K562 (cell line): ENCODE measurements around the gene WBP1. TPM values are rescaled to one million over a fixed set of nuclear protein-coding genes. Genes with fewer than 3 reads are reported as not detected.
A peak's percentile ranks its signal among the peaks of the same experiment; 100 is the strongest.

Experiments used
- ATAC-seq: fragments of 200-7000 bp; cut with Tn5 transposase; 3 replicates; pipeline ENCODE4 v1.9.1; 2020; ENCODE audit warnings: moderate library complexity
- BruUV-seq: library from RNA; stranded (reverse); fragments of 400-500 nt; replicated peaks from 2 replicates; lab custom pipeline; 2021; lab: Mats Ljungman, UMichigan
- CTCF ChIA-PET: fragments of 300-600 bp; formaldehyde crosslinking; extraction: SDS; loops from one replicate; lab custom pipeline; 2021; ENCODE audit warnings: low intra/inter-chr PET ratio; lab: Yijun Ruan, JAX
- POLR2A ChIA-PET: fragments of 300-600, 350-650 bp; sonication (Branson Sonifier 250); formaldehyde crosslinking; extraction: SDS; loops from one replicate; lab custom pipeline; 2021; ENCODE audit warnings: antibody characterized with exemption, inconsistent platforms; lab: Yijun Ruan, JAX
- DNase-seq, 4 experiments: peaks; one replicate each; pipeline versions ENCODE4 v3.0.0 to v3.0.0-alpha.2; 2011 to 2018; ENCODE audit warnings: low spot score in 3 of 4, mixed read lengths in 3 of 4; ENCODE audit errors: extremely low read depth in 1 of 4
- FAIRE-seq: peaks from 2 replicates; lab custom pipeline; 2011; peaks lifted over from hg19 to GRCh38; lab: Jason Lieb, UNC
- H2AFZ ChIP-seq: 2 replicates; pipeline ENCODE4 v1.6.0; 2011; ENCODE audit warnings: low read depth, low read length, control low read depth, inconsistent platforms
- H3K27ac ChIP-seq: fragments of 200-600 bp; 3 replicates; pipeline ENCODE4 v1.8.0; 2011; ENCODE audit warnings: low read depth, mild to moderate bottlenecking, control low read depth, inconsistent platforms, low read length, moderate library complexity, mixed read lengths; ENCODE audit errors: extremely low read depth
- H3K27me3 ChIP-seq, 2 experiments: fragments of 300-600 bp in 1 of 2; 2 replicates in 1 of 2; 3 replicates in 1 of 2; pipeline versions ENCODE4 v1.6.0 to v1.8.0; 2011; ENCODE audit warnings: inconsistent platforms in 2 of 2, low read length in 2 of 2, mild to moderate bottlenecking in 1 of 2, mixed read lengths in 1 of 2, moderate library complexity in 1 of 2; ENCODE audit not compliant: control insufficient read depth in 2 of 2, insufficient read depth in 2 of 2
- H3K36me3 ChIP-seq: fragments of 300-600 bp; 3 replicates; pipeline ENCODE4 v1.8.0; 2011; ENCODE audit warnings: mild to moderate bottlenecking, low read length, inconsistent platforms; ENCODE audit not compliant: control insufficient read depth, insufficient read depth
- H3K4me1 ChIP-seq, 2 experiments: fragments of 200-600 bp in 1 of 2; replicated peaks in 1 of 2; 2 replicates in 1 of 2; 3 replicates in 1 of 2; pipeline versions ENCODE4 v1.5.1 to v1.8.0; 2011; ENCODE audit warnings: inconsistent platforms in 2 of 2, low read length in 2 of 2, mild to moderate bottlenecking in 1 of 2, mixed read lengths in 1 of 2, moderate library complexity in 1 of 2; ENCODE audit not compliant: control insufficient read depth in 2 of 2, insufficient read depth in 2 of 2
- H3K4me2 ChIP-seq: 2 replicates; pipeline ENCODE4 v1.6.1; 2011; ENCODE audit warnings: low read length, control low read depth, inconsistent platforms, mixed read lengths; ENCODE audit not compliant: insufficient read depth
- H3K4me3 ChIP-seq: fragments of 200-600 bp; sonication (generic), shearing (Covaris generic); 2 replicates; pipeline ENCODE4 v1.5.1; 2016; ENCODE audit warnings: control low read depth, inconsistent platforms
- H3K79me2 ChIP-seq: fragments of 200-600 bp; 3 replicates; pipeline ENCODE4 v1.8.0; 2011; ENCODE audit warnings: low read length, inconsistent platforms; ENCODE audit not compliant: control insufficient read depth, insufficient read depth
- H3K9ac ChIP-seq, 2 experiments: 2 replicates each; pipeline versions ENCODE4 v1.6.0 to v1.6.1; 2011; ENCODE audit warnings: low read depth in 2 of 2, low read length in 2 of 2, control low read depth in 1 of 2, inconsistent platforms in 1 of 2, mild to moderate bottlenecking in 1 of 2, mixed read lengths in 1 of 2; ENCODE audit not compliant: insufficient read depth in 1 of 2
- H3K9me1 ChIP-seq: one replicate; pipeline ENCODE4 v1.6.0; 2011; ENCODE audit warnings: inconsistent platforms, mild to moderate bottlenecking, low read length, moderate library complexity; ENCODE audit not compliant: control insufficient read depth, insufficient read depth
- H3K9me3 ChIP-seq: replicated peaks from 2 replicates; pipeline ENCODE4 v1.5.1; 2011; ENCODE audit warnings: low read depth, low read length, inconsistent platforms; ENCODE audit not compliant: control insufficient read depth, insufficient read depth
- H4K20me1 ChIP-seq: replicated peaks from 2 replicates; pipeline ENCODE4 v1.6.1; 2011; ENCODE audit warnings: low read length, inconsistent platforms, mixed read lengths; ENCODE audit not compliant: control insufficient read depth, insufficient read depth
- FOSL1 ChIP-seq: fragments of 200-800 bp; sonication (Bioruptor generic); conservative IDR thresholded peaks from 2 replicates; pipeline ENCODE4 v1.6.1; 2016; ENCODE audit warnings: missing genetic modification characterization, missing compliant biosample characterization
- GTF2A2 ChIP-seq: IDR thresholded peaks from 2 replicates; pipeline ENCODE4 v1.6.1; 2016; ENCODE audit warnings: mild to moderate bottlenecking, missing genetic modification characterization, missing compliant biosample characterization
- RAD21 ChIP-seq, 2 experiments: fragments of 250-450 bp in 1 of 2; fragments of 450-650 bp in 1 of 2; sonication (Bioruptor Pico) in 1 of 2; formaldehyde crosslinking in 1 of 2; IDR thresholded peaks in 1 of 2; conservative IDR thresholded peaks in 1 of 2; 2 replicates each; pipeline versions ENCODE4 v1.4.0 to v1.8.0; 2020 to 2022; ENCODE audit warnings: mild to moderate bottlenecking in 2 of 2, moderate library complexity in 1 of 2
- RNF219 ChIP-seq: fragments of 250-450 bp; sonication (Bioruptor Pico); IDR thresholded peaks from 2 replicates; pipeline ENCODE4 v1.5.0; 2022; ENCODE audit warnings: mild to moderate bottlenecking
- WHSC1 ChIP-seq: IDR thresholded peaks from one replicate; pipeline ENCODE4 v1.6.1; 2012; ENCODE audit warnings: low read length, control low read depth, inconsistent platforms
- ZBTB33 ChIP-seq: sonication (generic); formaldehyde crosslinking; IDR thresholded peaks from 2 replicates; pipeline ENCODE4 v1.8.1; 2023; ENCODE audit warnings: mild to moderate bottlenecking, missing genetic modification reagents
- WGBS: fragments of 100-300 bp; shearing (Covaris generic); methylation state at CpG from one replicate; pipeline ENCODE4 v1.1.6; 2016; ENCODE audit warnings: low coverage, mixed read lengths; ENCODE audit not compliant: insufficient coverage; ENCODE audit errors: missing lambda C conversion rate; 5-methylcytosine and 5-hydroxymethylcytosine counted together
- in situ Hi-C: fragments of 300-500 bp; cut with MboI; formaldehyde crosslinking; loops from 4 replicates; pipeline ENCODE4 v1.15.0; 2018; ENCODE audit warnings: inconsistent platforms, mixed read lengths
- intact Hi-C: fragments of 100-400 bp; cut with micrococcal nuclease; formaldehyde crosslinking; loops from 2 replicates; pipeline ENCODE4 v1.14.2; 2022
- polyA plus RNA-seq, 8 experiments: library from polyadenylated mRNA; depleted of rRNA in 4 of 8; stranded (reverse) in 5 of 8; unstranded in 3 of 8; fragments of >200 nt; fragmentation: Nextera tagmentation in 2 of 8; fragmentation: Illumina TruSeq in 1 of 8; extraction: Ambion mirVana in 2 of 8; extraction: Trizol in 1 of 8; gene quantifications; 2 replicates each; pipeline versions ENCODE4 v1.2.1 to v1.2.3, GENCODE V29; 2011 to 2014; ENCODE audit warnings: inconsistent platforms in 1 of 8, missing spikeins in 1 of 8
- total RNA-seq, 7 experiments: library from RNA; depleted of rRNA in 6 of 7; stranded (reverse); fragments of >200 nt in 6 of 7; fragmentation: Illumina TruSeq in 2 of 7; extraction: Trizol in 2 of 7; gene quantifications; 2 replicates each; pipeline versions ENCODE4 v1.2.1 to v1.2.3, GENCODE V29; 2011 to 2021; ENCODE audit warnings: low replicate concordance in 1 of 7

Gene WBP1
- total and polyA plus RNA-seq, 9 of the 15 experiments (the other 6 are each of a cell fraction or from before 2014, with no cell fraction given) = 1.9 to 27.7 (median 14.2) TPM

DNA sequence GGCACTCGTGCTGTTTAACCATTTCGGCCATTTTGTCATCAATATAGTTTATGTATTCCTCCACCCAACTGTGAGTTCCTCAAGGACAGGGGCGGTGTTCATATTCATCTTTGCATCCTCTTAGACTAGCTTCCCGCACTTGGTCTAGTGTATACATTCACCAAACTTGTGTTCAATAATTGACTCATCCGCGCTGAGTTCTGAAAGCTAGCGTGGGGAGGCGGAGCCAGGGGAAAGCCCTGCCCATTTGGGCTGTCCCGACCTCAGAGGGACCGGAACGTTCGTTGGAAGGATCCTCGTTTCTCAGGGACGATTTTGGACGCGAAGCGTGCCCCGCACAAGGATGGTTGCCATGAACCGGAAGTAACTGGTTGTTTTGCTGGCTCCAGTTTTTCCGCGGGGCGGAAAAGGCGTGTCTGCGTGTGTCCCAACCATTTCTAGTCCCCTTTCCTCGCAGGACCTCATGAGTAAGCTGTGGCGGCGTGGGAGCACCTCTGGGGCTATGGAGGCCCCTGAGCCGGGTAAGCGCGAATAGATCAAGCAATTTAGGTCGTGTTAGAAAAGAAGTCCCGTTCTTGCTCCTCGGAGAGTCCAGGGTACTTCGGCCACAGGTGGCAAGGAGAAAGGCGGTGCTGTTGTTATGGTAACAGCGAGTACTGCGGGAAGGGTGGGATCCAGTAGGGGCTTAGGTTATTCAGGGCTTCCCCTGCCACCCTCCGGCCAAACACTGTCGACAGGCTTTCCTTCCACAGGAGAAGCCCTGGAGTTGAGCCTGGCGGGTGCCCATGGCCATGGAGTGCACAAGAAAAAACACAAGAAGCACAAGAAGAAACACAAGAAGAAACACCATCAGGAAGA is 3.4 kb upstream of the WBP1 start, which contains the start of gene INO80B (continued):
- TF ChIP-seq RNF219 (CRISPR knock-in tag) (no peak), GTF2A2 (tag) (no peak), WHSC1 (no peak), RAD21 (CRISPR knock-in tag; conservative IDR thresholded peaks at IDR 0.05 in 1 of 2, IDR thresholded peaks at IDR 0.05 in 1 of 2) (peak; percentile 10 to 18; a peak in 2 of 4 replicates)
- TF ChIP-seq, all 486 proteins: peak for 173

- Histone ChIP-seq H3K9me3 (no peaks in the 10 kb centered on the region), H2AFZ (no peak overlapping the region), H3K27me3 (no peaks in the 10 kb centered on the region), H3K36me3 (peaks cover 22% of the 10 kb centered on the region; the same call in 1 of the 3 replicates), H3K4me1 (peaks cover 7 to 33% of the 10 kb centered on the region in 2 experiments), H3K9ac (no peak overlapping the region), H3K4me2 (no peak overlapping the region), H3K4me3 (no peak overlapping the region), H3K79me2 (peaks cover 10% of the 10 kb centered on the region; the same call in 1 of the 3 replicates), H3K9me1 (no peaks in the 10 kb centered on the region), H4K20me1 (no peaks in the 10 kb centered on the region; the same call in 1 of the 2 replicates), H3K27ac (no peak overlapping the region)
- WGBS = 79% methylated on average over 5 of the region's 27 CpGs
- ATAC-seq (no peak), FAIRE-seq (no peak), DNase-seq (no peak)
- TF ChIP-seq FOSL1 (tag) (no peak), ZBTB33 (CRISPR knock-in tag) (0 out of 2 replicates have a peak, but pooled peaks have one; percentile 29)
- intact Hi-C loops = no loop called here
- ChIA-PET POLR2A (no interaction called here), CTCF (no interaction called here)
- no TSS peak for BruUV-seq
- in situ Hi-C loops = no loop called here
Measured at GRCh38 chr2:74457129-74457548, 1.1 kb upstream of the WBP1 start.
